ENCODE results near the gene TNC. TPM values are rescaled to one million over a fixed set of nuclear protein-coding genes. Genes with fewer than 3 reads are reported as not detected.

The TNC gene
- total and polyA plus RNA-seq, 10 donors = 1.7 to 126 (median 47.9) TPM

DNA sequence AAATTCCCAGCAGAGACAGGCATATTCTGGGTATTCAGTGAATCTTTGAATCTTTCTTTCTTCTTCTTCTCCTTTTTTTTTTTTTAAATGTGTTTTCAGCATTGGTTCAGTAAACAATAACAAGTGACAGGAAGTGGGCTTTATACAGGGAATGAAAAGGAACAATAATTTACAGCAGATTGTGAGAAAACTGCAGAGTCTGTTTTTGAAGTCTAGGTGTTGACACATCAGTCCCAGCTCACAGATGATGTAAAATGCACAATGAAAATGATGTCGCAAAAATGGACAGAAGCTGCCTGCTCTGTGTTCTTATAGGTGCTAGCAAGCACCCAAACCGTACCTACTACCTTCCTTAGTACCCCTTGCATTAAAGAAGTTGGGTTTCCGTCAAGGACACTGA is 38.8 kb downstream of the TNC start:
- H3K36me3 ChIP-seq = peaks cover 0 to 38% (median 0%) of the 10 kb centered on the region in 6 donors
- no peak for TF ChIP-seq POLR2AphosphoS5 (IDR thresholded peaks at IDR 0.05)
- TF ChIP-seq, protein P1, sequence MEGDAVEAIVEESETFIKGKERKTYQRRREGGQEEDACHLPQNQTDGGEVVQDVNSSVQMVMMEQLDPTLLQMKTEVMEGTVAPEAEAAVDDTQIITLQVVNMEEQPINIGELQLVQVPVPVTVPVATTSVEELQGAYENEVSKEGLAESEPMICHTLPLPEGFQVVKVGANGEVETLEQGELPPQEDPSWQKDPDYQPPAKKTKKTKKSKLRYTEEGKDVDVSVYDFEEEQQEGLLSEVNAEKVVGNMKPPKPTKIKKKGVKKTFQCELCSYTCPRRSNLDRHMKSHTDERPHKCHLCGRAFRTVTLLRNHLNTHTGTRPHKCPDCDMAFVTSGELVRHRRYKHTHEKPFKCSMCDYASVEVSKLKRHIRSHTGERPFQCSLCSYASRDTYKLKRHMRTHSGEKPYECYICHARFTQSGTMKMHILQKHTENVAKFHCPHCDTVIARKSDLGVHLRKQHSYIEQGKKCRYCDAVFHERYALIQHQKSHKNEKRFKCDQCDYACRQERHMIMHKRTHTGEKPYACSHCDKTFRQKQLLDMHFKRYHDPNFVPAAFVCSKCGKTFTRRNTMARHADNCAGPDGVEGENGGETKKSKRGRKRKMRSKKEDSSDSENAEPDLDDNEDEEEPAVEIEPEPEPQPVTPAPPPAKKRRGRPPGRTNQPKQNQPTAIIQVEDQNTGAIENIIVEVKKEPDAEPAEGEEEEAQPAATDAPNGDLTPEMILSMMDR (IDR thresholded peaks at IDR 0.05 in 8 of 11, conservative IDR thresholded peaks at IDR 0.05 in 3 of 11) = no peak
- TF ChIP-seq POLR2A (IDR thresholded peaks at IDR 0.05) = no peak
- DNase-seq = no peak

DNA sequence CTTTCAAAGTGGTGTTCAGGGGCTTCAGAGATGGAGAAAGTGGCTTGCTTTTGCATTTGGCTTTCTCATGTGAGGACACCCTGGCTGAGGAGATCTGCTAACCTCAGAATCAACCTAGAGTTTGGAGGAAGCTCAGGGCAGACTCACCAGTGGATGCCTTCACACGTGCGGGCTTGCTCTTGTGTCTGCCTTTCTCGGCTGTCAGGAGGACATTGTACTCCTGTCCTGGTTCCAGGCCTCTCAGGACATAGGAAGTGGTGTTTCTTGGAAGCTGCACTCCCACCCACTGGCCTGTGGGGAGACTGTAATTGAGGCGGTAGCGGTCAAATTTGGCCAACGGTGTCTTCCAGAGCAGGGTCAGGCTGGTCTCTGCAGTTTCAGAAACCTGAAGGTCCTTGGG is 44.5 kb downstream of the TNC start:
- 71 to 95% (median 88%) methylated on average over 5 to 6 of the region's 6 CpGs for WGBS, 5 donors
- Histone ChIP-seq H3K36me3 (peaks cover 0 to 34% (median 0%) of the 10 kb centered on the region in 6 donors), H3K4me1 (no peaks in the 10 kb centered on the region), H3K27ac (no peak overlapping the region), H3K9me3 (no peaks in the 10 kb centered on the region), H3K4me3 (no peak overlapping the region), H3K27me3 (replicated peaks in 1 of 7) (no peaks in the 10 kb centered on the region)
- DNase-seq = no peak
- TF ChIP-seq, protein P1 (IDR thresholded peaks at IDR 0.05 in 8 of 11, conservative IDR thresholded peaks at IDR 0.05 in 3 of 11) = no peak
- TF ChIP-seq POLR2AphosphoS5 (IDR thresholded peaks at IDR 0.05) = no peak
- TF ChIP-seq POLR2A (IDR thresholded peaks at IDR 0.05) = no peak
- intact Hi-C loops (cut with DNase I; ENCODE audit: low total_unique reads) = no loop called here

More for the DNA sequence above, 38.8 kb downstream of the TNC start:
- Histone ChIP-seq H3K4me3 (no peak overlapping the region), H3K27ac (no peak overlapping the region), H3K27me3 (replicated peaks in 1 of 7) (no peaks in the 10 kb centered on the region), H3K9me3 (no peaks in the 10 kb centered on the region), H3K4me1 (no peaks in the 10 kb centered on the region)
- 84 to 95% (median 90%) methylated on average over 3 of the region's 3 CpGs for WGBS, 5 donors
- intact Hi-C loops (cut with DNase I; ENCODE audit: low total_unique reads) = no loop called here

DNA sequence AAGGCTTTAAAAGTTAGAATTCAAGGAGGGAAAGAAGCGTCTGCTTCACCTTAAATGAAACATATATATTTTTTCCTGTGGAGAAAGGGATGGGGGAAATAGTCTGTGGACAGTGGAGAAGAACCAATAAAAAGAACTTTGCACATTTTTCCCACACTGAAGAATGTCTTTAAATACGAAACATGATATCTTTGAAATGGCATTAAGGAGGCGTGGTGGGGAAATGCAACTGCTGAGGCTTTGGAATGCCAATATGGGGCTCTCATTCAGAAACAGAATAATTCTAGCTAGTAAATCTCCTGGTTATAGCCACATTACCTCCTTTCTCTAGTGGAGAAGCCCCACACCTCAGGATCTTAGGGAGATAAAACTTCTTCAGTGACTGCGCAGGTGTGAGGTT is 46.8 kb downstream of the TNC start:
- H3K4me3 ChIP-seq = no peak overlapping the region
- peaks cover 0 to 22% (median 0%) of the 10 kb centered on the region in 6 donors for H3K36me3 ChIP-seq
- no peaks in the 10 kb centered on the region for H3K9me3 ChIP-seq
- WGBS, 5 donors = 78 to 92% (median 81%) methylated on average over 4 of the region's 4 CpGs
- no peak for DNase-seq
- H3K4me1 ChIP-seq = no peaks in the 10 kb centered on the region
- TF ChIP-seq, protein P1 (IDR thresholded peaks at IDR 0.05 in 8 of 11, conservative IDR thresholded peaks at IDR 0.05 in 3 of 11) = no peak
- TF ChIP-seq POLR2AphosphoS5 (IDR thresholded peaks at IDR 0.05) = no peak
- TF ChIP-seq POLR2A (IDR thresholded peaks at IDR 0.05) = no peak
- intact Hi-C loops (cut with DNase I; ENCODE audit: low total_unique reads) = no loop called here
- H3K27me3 ChIP-seq (replicated peaks in 1 of 7) = no peaks in the 10 kb centered on the region
- no peak overlapping the region for H3K27ac ChIP-seq

DNA sequence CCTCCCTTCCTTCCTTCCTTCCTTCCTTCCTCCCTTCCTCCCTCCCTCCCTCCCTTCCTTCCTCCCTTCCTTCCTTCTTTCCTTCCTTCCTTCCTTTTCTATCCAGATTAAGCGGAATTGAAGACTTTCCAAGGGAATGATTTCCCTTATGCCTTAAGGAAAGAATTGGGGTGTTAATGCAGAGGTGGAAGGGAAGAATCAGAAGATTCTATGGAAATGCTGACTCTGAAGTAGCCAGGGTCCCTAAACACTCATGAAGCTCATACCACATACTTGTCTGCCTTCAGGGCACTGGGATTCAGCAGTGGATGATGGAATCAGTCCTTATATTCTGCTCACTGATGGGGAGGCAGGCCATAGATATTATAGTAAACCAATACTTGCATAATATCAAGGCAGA is 48.2 kb downstream of the TNC start:
- Histone ChIP-seq H3K27me3 (replicated peaks in 1 of 7) (no peaks in the 10 kb centered on the region), H3K4me3 (no peak overlapping the region), H3K36me3 (peaks cover 0 to 8% (median 0%) of the 10 kb centered on the region in 6 donors), H3K4me1 (no peaks in the 10 kb centered on the region), H3K9me3 (no peaks in the 10 kb centered on the region), H3K27ac (no peak overlapping the region)
- no peak for DNase-seq
- intact Hi-C loops (cut with DNase I; ENCODE audit: low total_unique reads) = no loop called here
- TF ChIP-seq POLR2A (IDR thresholded peaks at IDR 0.05) (no peak), POLR2AphosphoS5 (IDR thresholded peaks at IDR 0.05) (no peak)
- TF ChIP-seq, protein P1 (IDR thresholded peaks at IDR 0.05 in 8 of 11, conservative IDR thresholded peaks at IDR 0.05 in 3 of 11) = no peak
- WGBS, 5 donors = 80 to 90% (median 85%) methylated on average over 1 of the region's 1 CpG

Data from spleen (tissue), 11 donors.